GM18868 (cell line): ENCODE measurements around the gene MYH9.
"Not testable (repeated sequence)": the region's sequence is repeated elsewhere in the genome, so short reads cannot be mapped to it uniquely, and the experiment has no call there.

Experiments used
- ATAC-seq: cut with Tn5 transposase; IDR thresholded peaks from one replicate; pipeline ENCODE4 v1.9.1; 2021; ENCODE audit warnings: mild to moderate bottlenecking, moderate library complexity; ENCODE audit not compliant: unreplicated experiment

The MYH9 gene

GRCh38 chr22:36387959-36388726 lies at the start of gene MYH9:
TSS of gene MYH9 (minus strand) at chr22:36387967. CDS start at chr22:36349236, 38,731 bp downstream.
- peak; percentile 70 for ATAC-seq

GRCh38 chr22:36435516-36436415 lies 48.0 kb upstream of the MYH9 start:
- ATAC-seq = no peak

- no peak for ATAC-seq
These were observed 45.8 kb upstream of the MYH9 start for GRCh38 chr22:36433318-36434231.

GRCh38 chr22:36432592-36433317 lies 45.0 kb upstream of the MYH9 start:
- no peak for ATAC-seq

- ATAC-seq = no peak
These were observed 44.2 kb upstream of the MYH9 start for GRCh38 chr22:36431977-36432376.

- ATAC-seq = no peak
These were observed 43.1 kb upstream of the MYH9 start for GRCh38 chr22:36430863-36431262.

- not testable (repeated sequence) for ATAC-seq
These were observed 40.2 kb upstream of the MYH9 start for GRCh38 chr22:36427952-36428351.

- ATAC-seq = no peak
These were observed 38.3 kb upstream of the MYH9 start for GRCh38 chr22:36425977-36426523.

GRCh38 chr22:36424901-36425579 lies 37.3 kb upstream of the MYH9 start:
- no peak for ATAC-seq

- not testable (repeated sequence) for ATAC-seq
These were observed 36.7 kb upstream of the MYH9 start for GRCh38 chr22:36424466-36424865.

- ATAC-seq = no peak
These were observed 36.0 kb upstream of the MYH9 start for GRCh38 chr22:36423461-36424404.

GRCh38 chr22:36422287-36423014 lies 34.7 kb upstream of the MYH9 start:
- no peak for ATAC-seq

- no peak for ATAC-seq
These were observed 32.4 kb upstream of the MYH9 start for GRCh38 chr22:36419912-36420882.

- no peak for ATAC-seq
These were observed 31.6 kb upstream of the MYH9 start for GRCh38 chr22:36419177-36419911.

- no peak for ATAC-seq
These were observed 29.5 kb upstream of the MYH9 start for GRCh38 chr22:36417281-36417686.
